Prostate gland (tissue), 2 donors: ENCODE data around the gene FAM222B. TPM values are rescaled to one million over a fixed set of nuclear protein-coding genes. Genes with fewer than 3 reads are reported as not detected.
A peak's percentile ranks its signal among the peaks of the same experiment; 100 is the strongest.

ENCODE experiments used
- DNase-seq: peaks from one replicate; pipeline ENCODE4 v3.0.0-alpha.2; 2019; ENCODE audit warnings: low spot score
- H3K27ac ChIP-seq, 2 donors: fragments of 200-600 bp; sonication (generic); 2 replicates each; pipeline ENCODE4 v1.5.1; 2017 to 2019
- H3K27me3 ChIP-seq: fragments of 200-600 bp; sonication (generic); replicated peaks from 2 replicates; pipeline ENCODE4 v1.5.1; 2019; ENCODE audit not compliant: insufficient read depth
- H3K36me3 ChIP-seq, 2 donors: fragments of 200-600 bp; sonication (generic); 1 replicate in 1 of 2; 2 replicates in 1 of 2; pipeline versions ENCODE4 v1.5.1 to v1.8.1; 2017 to 2019
- H3K4me1 ChIP-seq: fragments of 200-600 bp; sonication (generic); replicated peaks from 2 replicates; pipeline ENCODE4 v1.5.1; 2019
- H3K4me3 ChIP-seq, 2 donors: fragments of 200-600 bp; sonication (generic); 2 replicates each; pipeline ENCODE4 v1.5.1; 2017 to 2019
- H3K9me3 ChIP-seq: fragments of 200-600 bp; sonication (generic); 2 replicates; pipeline ENCODE4 v1.5.1; 2017
- POLR2A ChIP-seq: fragments of 450-650 bp; IDR thresholded peaks from one replicate; pipeline ENCODE4 v1.6.1; 2016; ENCODE audit warnings: antibody characterized with exemption, mild to moderate bottlenecking
- POLR2AphosphoS5 ChIP-seq: sonication (generic); formaldehyde crosslinking; IDR thresholded peaks from one replicate; pipeline ENCODE4 v1.6.1; 2017; ENCODE audit warnings: antibody characterized with exemption
- WGBS: methylation state at CpG from one replicate; pipeline ENCODE4 v1.1.5; 2018; 5-methylcytosine and 5-hydroxymethylcytosine counted together
- intact Hi-C: fragments of 100-400 bp; cut with DNase I; formaldehyde crosslinking; loops from one replicate; pipeline ENCODE4 v1.14.2; 2022
- total RNA-seq, 2 donors: library from RNA; depleted of rRNA; stranded (reverse); fragments of >200 nt; gene quantifications; one replicate each; pipeline ENCODE4 v1.1.0, GENCODE V29; 2016
- TF ChIP-seq, protein P1 (sequence below), 4 experiments: fragments of 200-600 bp in 2 of 4; fragments of 450-650 bp in 2 of 4; sonication (generic) in 2 of 4; IDR thresholded peaks; 1 replicate in 3 of 4; 2 replicates in 1 of 4; pipeline ENCODE4 v1.5.1; 2016 to 2019; ENCODE audit warnings: antibody characterized with exemption in 4 of 4, mild to moderate bottlenecking in 2 of 4, moderate library complexity in 2 of 4

The FAM222B gene
- total RNA-seq, 2 donors from 2014 or later, result 14.9 to 48.9 TPM

DNA sequence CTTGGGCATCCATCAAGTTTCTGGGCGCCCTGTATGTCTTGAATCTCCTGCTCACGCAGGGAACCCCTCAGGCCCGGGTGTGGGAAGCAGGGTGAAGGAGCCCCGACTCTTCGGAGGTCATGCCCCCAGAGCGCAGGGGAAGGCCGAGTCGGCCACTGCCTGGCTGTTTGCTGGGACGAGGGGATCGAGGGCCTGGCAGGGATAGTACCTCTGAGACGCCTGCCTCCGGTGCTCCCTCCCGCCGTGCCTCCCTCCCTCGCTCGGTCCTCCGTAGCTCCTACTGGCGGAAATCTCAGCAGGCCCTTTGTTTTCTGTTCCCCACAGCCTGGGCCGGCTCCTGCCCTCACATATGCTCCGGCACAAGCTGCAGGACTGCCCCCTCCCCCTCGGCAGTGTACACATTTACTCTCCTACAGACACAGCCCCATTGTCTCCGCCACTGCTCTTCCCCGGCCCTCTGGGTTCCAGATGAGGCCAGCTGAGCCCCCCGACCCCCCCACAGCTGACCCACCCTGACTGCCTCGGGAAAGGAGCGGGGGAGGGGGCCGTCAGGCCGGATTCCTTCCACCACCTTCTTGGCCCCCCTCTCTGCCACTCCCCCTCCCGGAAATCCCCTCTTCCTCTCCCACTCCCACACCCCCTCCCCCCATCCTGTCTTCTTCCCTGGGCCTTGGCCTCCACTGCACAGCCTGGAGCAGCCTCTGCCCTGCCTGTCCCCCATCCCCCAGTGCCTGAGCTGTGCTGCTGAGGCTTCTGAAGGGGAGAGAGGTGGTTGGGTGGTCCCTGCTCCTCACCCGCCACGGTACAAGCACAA lies 97.4 kb downstream of the FAM222B start:
- Histone ChIP-seq H3K36me3 (peaks cover 5% of the 10 kb centered on the region in 2 donors), H3K27me3 (no peaks in the 10 kb centered on the region), H3K27ac (peak overlapping the region; percentile 99), H3K4me3 (peak overlapping the region; percentile 93 to 99), H3K9me3 (no peaks in the 10 kb centered on the region), H3K4me1 (peaks cover 31% of the 10 kb centered on the region)
- WGBS, result 3% methylated on average over 31 of the region's 31 CpGs
- TF ChIP-seq, protein P1, sequence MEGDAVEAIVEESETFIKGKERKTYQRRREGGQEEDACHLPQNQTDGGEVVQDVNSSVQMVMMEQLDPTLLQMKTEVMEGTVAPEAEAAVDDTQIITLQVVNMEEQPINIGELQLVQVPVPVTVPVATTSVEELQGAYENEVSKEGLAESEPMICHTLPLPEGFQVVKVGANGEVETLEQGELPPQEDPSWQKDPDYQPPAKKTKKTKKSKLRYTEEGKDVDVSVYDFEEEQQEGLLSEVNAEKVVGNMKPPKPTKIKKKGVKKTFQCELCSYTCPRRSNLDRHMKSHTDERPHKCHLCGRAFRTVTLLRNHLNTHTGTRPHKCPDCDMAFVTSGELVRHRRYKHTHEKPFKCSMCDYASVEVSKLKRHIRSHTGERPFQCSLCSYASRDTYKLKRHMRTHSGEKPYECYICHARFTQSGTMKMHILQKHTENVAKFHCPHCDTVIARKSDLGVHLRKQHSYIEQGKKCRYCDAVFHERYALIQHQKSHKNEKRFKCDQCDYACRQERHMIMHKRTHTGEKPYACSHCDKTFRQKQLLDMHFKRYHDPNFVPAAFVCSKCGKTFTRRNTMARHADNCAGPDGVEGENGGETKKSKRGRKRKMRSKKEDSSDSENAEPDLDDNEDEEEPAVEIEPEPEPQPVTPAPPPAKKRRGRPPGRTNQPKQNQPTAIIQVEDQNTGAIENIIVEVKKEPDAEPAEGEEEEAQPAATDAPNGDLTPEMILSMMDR (IDR thresholded peaks at IDR 0.05), result no peak
- no peak for TF ChIP-seq POLR2A
- peak; percentile 37 for TF ChIP-seq POLR2AphosphoS5
- DNase-seq, result peak; percentile 78
- intact Hi-C loops, result loop anchor here (10.0 kb wide), 1 partner anchor 60 kb away; no protein-coding TSS in a partner anchor

DNA sequence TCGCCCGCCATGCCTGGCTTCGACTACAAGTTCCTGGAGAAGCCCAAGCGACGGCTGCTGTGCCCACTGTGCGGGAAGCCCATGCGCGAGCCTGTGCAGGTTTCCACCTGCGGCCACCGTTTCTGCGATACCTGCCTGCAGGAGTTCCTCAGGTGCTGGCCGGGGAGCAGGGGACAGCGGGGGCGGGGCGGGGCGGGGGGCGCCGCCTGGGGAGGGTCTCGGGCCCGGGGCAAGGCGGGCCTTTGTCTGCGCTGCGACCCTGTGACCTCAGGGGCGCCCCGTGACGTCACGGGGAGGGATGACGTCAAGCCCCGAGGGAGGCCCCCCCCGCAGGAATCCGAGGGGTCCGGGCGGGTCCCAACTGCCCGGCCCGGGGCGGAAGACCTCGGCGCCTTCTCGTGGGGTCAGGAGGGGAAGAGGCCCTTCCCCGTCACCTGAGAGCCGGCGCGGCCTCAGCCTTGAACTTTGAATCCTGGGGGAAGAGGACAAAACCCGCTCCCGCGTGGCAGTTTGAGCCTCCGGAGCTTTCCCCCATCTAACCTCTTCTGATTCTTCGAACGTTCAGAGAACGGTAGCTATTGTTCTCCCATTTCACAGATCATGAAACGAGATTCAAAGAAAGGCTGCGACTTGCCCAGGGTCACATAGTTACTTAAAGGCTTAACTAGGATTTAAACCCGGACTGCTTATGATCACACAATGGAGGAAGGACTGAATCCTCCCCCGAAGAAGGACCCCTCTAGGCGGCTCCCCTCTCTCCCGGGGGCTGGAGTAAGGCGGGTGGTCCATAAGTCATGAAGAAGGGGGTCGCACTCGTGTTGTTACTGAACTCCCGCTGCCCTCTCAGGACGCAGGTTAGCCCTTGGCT lies 98.3 kb downstream of the FAM222B start:
- no peak for DNase-seq
- under 1% methylated on average over 51 of the region's 61 CpGs for WGBS
- TF ChIP-seq, protein P1 (IDR thresholded peaks at IDR 0.05), result no peak
- TF ChIP-seq POLR2A, result peak; percentile 27
- Histone ChIP-seq H3K36me3 (peaks cover 3 to 5% of the 10 kb centered on the region in 2 donors), H3K27ac (peak overlapping the region; percentile 99), H3K9me3 (no peaks in the 10 kb centered on the region), H3K4me3 (peak overlapping the region; percentile 93 to 99), H3K27me3 (no peaks in the 10 kb centered on the region), H3K4me1 (peaks cover 31% of the 10 kb centered on the region)
- intact Hi-C loops, result loop anchor here (10.0 kb wide), 1 partner anchor 60 kb away; no protein-coding TSS in a partner anchor

DNA sequence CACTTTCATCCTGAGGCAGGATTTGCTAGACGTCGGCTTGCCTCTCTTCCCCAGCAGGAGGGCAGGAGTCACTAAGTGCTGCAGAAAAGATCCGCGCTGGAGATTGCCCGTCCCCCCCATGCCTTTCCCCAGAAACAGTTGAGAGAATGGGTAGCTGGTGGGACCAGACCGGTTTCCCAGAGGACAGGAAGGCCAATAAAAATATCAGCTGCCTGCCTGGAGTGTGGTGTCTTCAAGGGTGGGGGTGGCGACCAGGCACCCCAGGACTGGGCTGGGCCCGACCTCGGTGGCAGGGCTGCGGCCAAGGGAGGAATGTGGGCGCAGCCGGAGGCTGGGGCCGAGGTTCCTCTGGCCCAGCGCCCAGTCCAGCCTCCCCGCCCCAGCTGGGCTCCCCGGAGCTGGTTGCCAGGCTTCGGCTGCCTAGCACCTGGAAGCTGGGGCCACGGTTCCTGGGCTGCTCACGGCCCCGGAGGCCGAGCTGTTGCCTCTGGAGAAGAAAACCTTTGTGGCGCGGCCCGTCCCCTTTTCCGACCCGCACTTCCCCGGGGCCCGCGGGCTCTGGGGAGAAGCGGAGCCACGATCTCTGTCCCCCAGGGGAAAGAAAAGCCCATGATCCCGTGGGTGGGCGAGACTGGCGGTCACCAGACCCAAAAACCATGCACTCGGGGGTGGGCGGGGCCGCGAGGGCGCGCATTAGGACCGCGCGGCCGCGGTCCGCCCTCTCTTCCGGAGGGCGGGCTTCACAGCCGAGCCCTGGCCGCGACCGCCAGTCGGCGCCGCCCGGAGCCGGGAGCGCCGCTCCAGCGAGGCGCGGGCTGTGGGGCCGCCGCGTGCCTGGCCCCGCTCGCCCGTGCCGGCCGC lies 99.1 kb downstream of the FAM222B start, which contains the start of gene TRAF4:
TSS of gene TRAF4 (plus strand) at position 769 of the 861 bp plus-strand sequence. CDS start 102 bp downstream, outside the sequence.
- peaks cover 0 to 5% of the 10 kb centered on the region in 2 donors for H3K36me3 ChIP-seq
- H3K27me3 ChIP-seq, result no peaks in the 10 kb centered on the region
- peaks cover 31% of the 10 kb centered on the region for H3K4me1 ChIP-seq
- peak within 1 kb of the TSS; percentile 99 for H3K27ac ChIP-seq
- H3K4me3 ChIP-seq, result peak within 1 kb of the TSS; percentile 93 to 99
- intact Hi-C loops, result loop anchor here (2.0 to 10.0 kb wide), 2 partner anchors 15 to 59 kb away; partner anchors contain the start of gene NEK8
- whole genome bisulfite sequencing, result under 1% methylated on average over 63 of the region's 70 CpGs
- peak; percentile 73 for DNase-seq
- no peaks in the 10 kb centered on the region for H3K9me3 ChIP-seq
- TF ChIP-seq POLR2A (peak; percentile 83), POLR2AphosphoS5 (peak; percentile 6)
- TF ChIP-seq, protein P1 (IDR thresholded peaks at IDR 0.05), result peak in 3 of 4 experiments; percentile 19 to 65 (median 62)
